K562 (cell line): ENCODE results near the gene GPHN.
"Not testable (repeated sequence)": the region's sequence is repeated elsewhere in the genome, so short reads cannot be mapped to it uniquely, and the experiment has no call there.

ENCODE experiments used
- CHD1 ChIP-seq: fragments of 200-600 bp; sonication (generic); IDR thresholded peaks from one replicate; pipeline ENCODE4 v1.6.1; 2012; ENCODE audit warnings: mild to moderate bottlenecking, moderate library complexity, low read length, inconsistent platforms
- CTCF ChIP-seq, 3 experiments: IDR thresholded peaks in 2 of 3; conservative IDR thresholded peaks in 1 of 3; 2 replicates each; pipeline ENCODE4 v1.5.1; 2011 to 2012; ENCODE audit warnings: low read length in 3 of 3, mild to moderate bottlenecking in 3 of 3, control low read depth in 2 of 3, improper control_type of control experiment in 1 of 3, inconsistent platforms in 1 of 3, low read depth in 1 of 3, mixed read lengths in 1 of 3, moderate library complexity in 1 of 3; ENCODE audit not compliant: insufficient read depth in 2 of 3
- MTA2 ChIP-seq: fragments of 450-650 bp; IDR thresholded peaks from 2 replicates; pipeline ENCODE4 v1.6.1; 2016; ENCODE audit warnings: low read depth
- YBX1 ChIP-seq: fragments of 450-650 bp; IDR thresholded peaks from 2 replicates; pipeline ENCODE4 v1.7.1; 2016; ENCODE audit warnings: mild to moderate bottlenecking

DNA sequence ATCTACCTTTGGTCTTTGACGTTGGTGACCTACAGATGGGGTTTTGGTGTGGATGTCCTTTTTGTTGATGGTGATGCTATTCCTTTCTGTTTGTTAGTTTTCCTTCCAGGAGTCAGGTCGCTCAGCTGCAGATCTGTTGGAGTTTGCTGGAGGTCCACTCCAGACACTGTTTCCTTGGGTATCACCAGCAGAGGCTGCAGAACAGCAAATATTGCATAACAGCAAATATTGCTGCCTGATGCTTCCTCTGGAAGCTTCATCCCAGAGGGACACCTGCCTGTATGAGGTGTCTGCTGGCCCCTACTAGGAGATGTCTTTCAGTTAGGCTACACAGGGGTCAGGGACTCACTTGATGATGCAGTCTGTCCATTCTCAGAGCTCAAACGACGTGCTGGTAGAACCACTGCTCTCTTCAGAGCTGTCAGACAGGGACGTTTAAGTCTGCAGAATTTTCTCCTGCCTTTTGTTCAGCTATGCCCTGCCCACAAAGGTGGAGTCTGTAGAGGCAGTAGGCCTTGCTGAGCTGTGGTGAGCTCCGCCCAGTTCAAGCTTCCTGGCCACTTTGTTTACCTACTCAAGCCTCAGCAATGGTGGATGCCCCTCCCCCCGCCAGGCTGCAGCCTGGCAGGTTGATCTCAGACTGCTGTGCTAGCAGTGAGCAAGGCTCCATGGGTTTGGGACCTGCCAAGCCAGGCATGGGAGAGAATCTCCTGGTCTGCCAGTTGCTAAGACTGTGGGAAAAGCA is 559.3 kb downstream of the GPHN start:
- TF ChIP-seq MTA2; YBX1; CTCF (IDR thresholded peaks at IDR 0.05 in 2 of 3, conservative IDR thresholded peaks at IDR 0.05 in 1 of 3; ENCODE audit: insufficient read depth in 2 of 3, low read depth in 1 of 3, low read length in 3 of 3); CHD1: not testable (repeated sequence)
